SK-N-SH (cell line): ENCODE measurements around the gene SOX9. TPM values are rescaled to one million over a fixed set of nuclear protein-coding genes. Genes with fewer than 3 reads are reported as not detected.

Experiments used
- CTCF ChIA-PET: fragments of 300-600, 350-600 bp; formaldehyde crosslinking; extraction: SDS; loops from one replicate; lab custom pipeline; 2021; lab: Yijun Ruan, JAX
- POLR2A ChIA-PET: fragments of 350-600 bp; sonication (Branson Sonifier 250); formaldehyde crosslinking; extraction: SDS; loops from one replicate; lab custom pipeline; 2020; ENCODE audit warnings: antibody characterized with exemption, inconsistent platforms; lab: Yijun Ruan, JAX
- DNase-seq: peaks from one replicate; pipeline ENCODE4 v3.0.0; 2012
- H2AFZ ChIP-seq: fragments of 200-600 bp; sonication (generic); 2 replicates; pipeline ENCODE4 v1.8.1; 2016; ENCODE audit warnings: antibody characterized with exemption, mild to moderate bottlenecking, low read depth
- H3F3A ChIP-seq: fragments of 200-600 bp; sonication (generic); replicated peaks from 2 replicates; pipeline ENCODE3; 2016; ENCODE audit warnings: antibody characterized with exemption, mild to moderate bottlenecking; ENCODE audit not compliant: insufficient read depth
- H3K27ac ChIP-seq, 2 experiments: fragments of 200-500 bp in 1 of 2; fragments of 200-600 bp in 1 of 2; sonication (Bioruptor generic) in 1 of 2; sonication (generic), shearing (Covaris generic) in 1 of 2; 2 replicates each; pipeline versions ENCODE4 v1.5.1 to v1.6.1; 2014 to 2016; ENCODE audit warnings: low read depth in 2 of 2, inconsistent platforms in 1 of 2, low read length in 1 of 2, mild to moderate bottlenecking in 1 of 2, mixed read lengths in 1 of 2
- H3K27me3 ChIP-seq: fragments of 200-600 bp; sonication (generic), shearing (Covaris generic); 2 replicates; pipeline ENCODE4 v1.6.1; 2016; ENCODE audit warnings: mixed run types; ENCODE audit not compliant: insufficient read depth
- H3K36me3 ChIP-seq, 2 experiments: fragments of 200-500 bp in 1 of 2; fragments of 200-600 bp in 1 of 2; sonication (Bioruptor generic) in 1 of 2; sonication (generic) in 1 of 2; replicated peaks in 1 of 2; 2 replicates each; pipeline versions ENCODE3 to v1.5.1; 2014 to 2016; ENCODE audit warnings: low read length in 1 of 2, mild to moderate bottlenecking in 1 of 2; ENCODE audit not compliant: insufficient read depth in 2 of 2, control insufficient read depth in 1 of 2
- H3K4me1 ChIP-seq, 2 experiments: fragments of 200-500 bp in 1 of 2; fragments of 200-600 bp in 1 of 2; sonication (Bioruptor generic) in 1 of 2; sonication (generic), shearing (Covaris generic) in 1 of 2; 2 replicates each; pipeline versions ENCODE4 v1.5.1 to v1.6.1; 2014 to 2016; ENCODE audit warnings: low read depth in 1 of 2, low read length in 1 of 2, mixed run types in 1 of 2; ENCODE audit not compliant: insufficient read depth in 2 of 2, control insufficient read depth in 1 of 2
- H3K4me2 ChIP-seq: fragments of 200-600 bp; sonication (generic), shearing (Covaris generic); 2 replicates; pipeline ENCODE4 v1.6.1; 2017; ENCODE audit warnings: mixed run types
- H3K4me3 ChIP-seq, 2 experiments: fragments of 200-500 bp in 1 of 2; fragments of 200-600 bp in 1 of 2; sonication (Bioruptor generic) in 1 of 2; sonication (generic), shearing (Covaris generic) in 1 of 2; 2 replicates each; pipeline versions ENCODE4 v1.5.1 to v1.8.1; 2014 to 2016; ENCODE audit warnings: low read depth in 2 of 2, inconsistent platforms in 1 of 2, low read length in 1 of 2, mild to moderate bottlenecking in 1 of 2, mixed read lengths in 1 of 2, moderate library complexity in 1 of 2
- H3K79me2 ChIP-seq: fragments of 200-600 bp; sonication (generic); 2 replicates; pipeline ENCODE4 v1.8.1; 2017; ENCODE audit warnings: mild to moderate bottlenecking; ENCODE audit not compliant: insufficient read depth
- H3K9ac ChIP-seq: fragments of 200-600 bp; sonication (generic); 2 replicates; pipeline ENCODE4 v1.6.1; 2017; ENCODE audit warnings: mixed run types
- H3K9me2 ChIP-seq: fragments of 200-600 bp; sonication (generic); 2 replicates; pipeline ENCODE4 v1.6.1; 2017; ENCODE audit warnings: mixed run types
- H3K9me3 ChIP-seq: fragments of 200-600 bp; sonication (generic); 2 replicates; pipeline ENCODE4 v1.6.1; 2017; ENCODE audit warnings: mixed run types, mild to moderate bottlenecking, moderate library complexity
- H4K20me1 ChIP-seq: fragments of 200-600 bp; sonication (generic); 2 replicates; pipeline ENCODE4 v1.6.1; 2017; ENCODE audit warnings: mild to moderate bottlenecking, mixed run types; ENCODE audit not compliant: insufficient read depth
- ELF1 ChIP-seq: IDR thresholded peaks from 2 replicates; pipeline ENCODE4 v1.4.0; 2012
- EP300 ChIP-seq, 2 experiments: IDR thresholded peaks; 2 replicates each; pipeline versions ENCODE4 v1.4.0 to v1.6.1; 2012; ENCODE audit warnings: borderline replicate concordance in 1 of 2, low read depth in 1 of 2, low read length in 1 of 2
- EZH2phosphoT487 ChIP-seq: fragments of 200-600 bp; sonication (generic); IDR thresholded peaks from 2 replicates; pipeline ENCODE4 v1.6.1; 2017; ENCODE audit warnings: low read depth, mixed run types, mild to moderate bottlenecking, antibody characterized with exemption, moderate library complexity, borderline replicate concordance
- FOSL2 ChIP-seq: IDR thresholded peaks from 2 replicates; pipeline ENCODE4 v1.4.0; 2012; ENCODE audit warnings: low read depth, mild to moderate bottlenecking, moderate library complexity, borderline replicate concordance
- FOXJ3 ChIP-seq: sonication (generic); formaldehyde crosslinking; IDR thresholded peaks from 2 replicates; pipeline ENCODE4 v1.5.1; 2020; ENCODE audit warnings: mild to moderate bottlenecking, missing genetic modification reagents
- FOXM1 ChIP-seq: IDR thresholded peaks from 2 replicates; pipeline ENCODE4 v1.4.0; 2012; ENCODE audit warnings: low read depth, mild to moderate bottlenecking
- JUND ChIP-seq: IDR thresholded peaks from 2 replicates; pipeline ENCODE4 v1.4.0; 2012
- MEF2A ChIP-seq: IDR thresholded peaks from 2 replicates; pipeline ENCODE4 v1.4.0; 2012; ENCODE audit warnings: low read depth, borderline replicate concordance
- MXI1 ChIP-seq: IDR thresholded peaks from 2 replicates; pipeline ENCODE4 v1.6.1; 2012; ENCODE audit warnings: mild to moderate bottlenecking, low read depth, low read length, improper control_type of control experiment
- NRF1 ChIP-seq: IDR thresholded peaks from 2 replicates; pipeline ENCODE4 v1.6.1; 2012; ENCODE audit warnings: low read depth, mild to moderate bottlenecking, low read length
- POLR2AphosphoS5 ChIP-seq: IDR thresholded peaks from 2 replicates; pipeline ENCODE4 v1.6.1; 2012; ENCODE audit warnings: low read depth, low read length
- RCOR1 ChIP-seq: fragments of 150-350 bp; IDR thresholded peaks from 2 replicates; pipeline ENCODE4 v1.6.1; 2017; ENCODE audit warnings: antibody characterized with exemption, low read length
- RXRA ChIP-seq: IDR thresholded peaks from 2 replicates; pipeline ENCODE4 v1.4.0; 2012; ENCODE audit warnings: low read depth, mild to moderate bottlenecking, borderline replicate concordance
- TCF12 ChIP-seq: IDR thresholded peaks from 2 replicates; pipeline ENCODE4 v1.4.0; 2012
- TEAD4 ChIP-seq: IDR thresholded peaks from 2 replicates; pipeline ENCODE4 v1.4.0; 2012; ENCODE audit warnings: mild to moderate bottlenecking, borderline replicate concordance; ENCODE audit not compliant: insufficient read depth
- WGBS: methylation state at CpG from one replicate; pipeline ENCODE4 v1.1.6; 2017; ENCODE audit warnings: low lambda C conversion rate; 5-methylcytosine and 5-hydroxymethylcytosine counted together
- polyA plus RNA-seq, 3 experiments: library from polyadenylated mRNA; depleted of rRNA; stranded (reverse); fragments of >200 nt; gene quantifications; 2 replicates each; pipeline ENCODE4 v1.2.3, GENCODE V29; 2012
- TF ChIP-seq, protein P1 (sequence below): IDR thresholded peaks from 2 replicates; pipeline ENCODE4 v1.4.0; 2012; ENCODE audit warnings: low read depth, borderline replicate concordance

SOX9 gene
- polyA plus RNA-seq, 1 of the 3 experiments (the other 2 are of a cell fraction) = 35.3 TPM

GRCh38 chr17:72102366-72102765, 18.5 kb upstream of the SOX9 start:
- ChIA-PET CTCF (interaction anchor here (0.9 to 2.2 kb wide), 5 partner anchors 9 to 629 kb away, joined by 3 to 8 read pairs (median 3); no protein-coding TSS in a partner anchor), POLR2A (no interaction called here)
- TF ChIP-seq FOSL2 = no peak
- WGBS = 57% methylated on average over 1 of the region's 1 CpG
- Histone ChIP-seq H3K9me3 (no peaks in the 10 kb centered on the region), H3K79me2 (no peaks in the 10 kb centered on the region), H2AFZ (no peak overlapping the region), H3F3A (no peaks in the 10 kb centered on the region), H3K4me3 (no peak overlapping the region), H4K20me1 (no peaks in the 10 kb centered on the region), H3K4me1 (no peaks in the 10 kb centered on the region), H3K9ac (no peak overlapping the region), H3K36me3 (no peaks in the 10 kb centered on the region), H3K27ac (no peak overlapping the region), H3K4me2 (no peak overlapping the region), H3K9me2 (no peaks in the 10 kb centered on the region), H3K27me3 (no peaks in the 10 kb centered on the region)
- no peak for DNase-seq

DNA sequence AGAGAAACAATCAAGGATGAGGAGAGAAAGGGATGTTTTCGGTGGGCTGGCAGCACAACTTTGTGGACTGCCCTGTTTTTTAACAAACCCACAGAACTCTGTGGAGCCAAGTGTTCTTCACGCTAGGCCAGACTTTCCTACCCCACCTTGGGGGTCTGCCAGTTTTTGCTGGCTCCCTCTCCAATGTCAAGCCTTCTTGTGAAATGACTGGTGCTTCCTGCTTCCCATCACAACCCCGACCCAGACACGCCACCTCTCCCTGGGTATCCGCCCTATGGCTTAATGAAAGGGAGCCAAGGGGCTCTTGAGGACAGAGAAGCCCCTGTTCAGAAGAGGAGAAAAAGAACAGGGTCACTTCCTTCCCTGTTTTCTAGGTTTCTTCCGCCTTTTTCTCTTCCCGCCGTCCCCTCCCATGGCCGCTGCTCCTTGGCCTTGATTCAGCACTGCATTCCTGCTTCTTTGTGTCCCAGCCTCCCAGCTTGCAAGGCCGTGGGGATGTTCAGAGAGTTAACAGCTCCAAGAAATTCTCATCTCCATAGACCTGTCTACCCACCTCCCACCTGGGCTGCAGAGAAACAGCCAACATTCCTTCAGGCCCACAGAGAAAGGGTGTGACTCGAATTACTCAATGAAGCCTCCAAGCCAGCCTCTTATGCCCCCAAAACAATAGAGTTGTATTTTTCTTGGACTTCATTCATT, 16.5 kb upstream of the SOX9 start:
- no peaks in the 10 kb centered on the region for H4K20me1 ChIP-seq
- no peaks in the 10 kb centered on the region for H3K27me3 ChIP-seq
- DNase-seq = no peak
- 75% methylated on average over 11 of the region's 11 CpGs for WGBS
- no peak overlapping the region for H3K9ac ChIP-seq
- H3K4me2 ChIP-seq = no peak overlapping the region
- CTCF ChIA-PET = no interaction called here
- no peaks in the 10 kb centered on the region for H3K9me2 ChIP-seq
- POLR2A ChIA-PET = no interaction called here
- no peaks in the 10 kb centered on the region for H3K79me2 ChIP-seq
- H3K27ac ChIP-seq = no peak overlapping the region
- H3K9me3 ChIP-seq = no peaks in the 10 kb centered on the region
- no peaks in the 10 kb centered on the region for H3K4me1 ChIP-seq
- H3F3A ChIP-seq = no peaks in the 10 kb centered on the region
- no peaks in the 10 kb centered on the region for H3K36me3 ChIP-seq
- TF ChIP-seq MXI1 (no peak), RXRA (no peak), EZH2phosphoT487 (no peak), ELF1 (no peak), TEAD4 (no peak), JUND (no peak), EP300 (IDR thresholded peaks at IDR 0.05; ENCODE audit: borderline replicate concordance in 1 of 2, low read depth in 1 of 2, low read length in 1 of 2) (no peak), MEF2A (no peak), TCF12 (no peak), NRF1 (no peak), FOXJ3 (no peak), POLR2AphosphoS5 (no peak), FOXM1 (no peak), RCOR1 (no peak)
- TF ChIP-seq, protein P1, sequence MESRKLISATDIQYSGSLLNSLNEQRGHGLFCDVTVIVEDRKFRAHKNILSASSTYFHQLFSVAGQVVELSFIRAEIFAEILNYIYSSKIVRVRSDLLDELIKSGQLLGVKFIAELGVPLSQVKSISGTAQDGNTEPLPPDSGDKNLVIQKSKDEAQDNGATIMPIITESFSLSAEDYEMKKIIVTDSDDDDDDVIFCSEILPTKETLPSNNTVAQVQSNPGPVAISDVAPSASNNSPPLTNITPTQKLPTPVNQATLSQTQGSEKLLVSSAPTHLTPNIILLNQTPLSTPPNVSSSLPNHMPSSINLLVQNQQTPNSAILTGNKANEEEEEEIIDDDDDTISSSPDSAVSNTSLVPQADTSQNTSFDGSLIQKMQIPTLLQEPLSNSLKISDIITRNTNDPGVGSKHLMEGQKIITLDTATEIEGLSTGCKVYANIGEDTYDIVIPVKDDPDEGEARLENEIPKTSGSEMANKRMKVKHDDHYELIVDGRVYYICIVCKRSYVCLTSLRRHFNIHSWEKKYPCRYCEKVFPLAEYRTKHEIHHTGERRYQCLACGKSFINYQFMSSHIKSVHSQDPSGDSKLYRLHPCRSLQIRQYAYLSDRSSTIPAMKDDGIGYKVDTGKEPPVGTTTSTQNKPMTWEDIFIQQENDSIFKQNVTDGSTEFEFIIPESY = no peak
- H3K4me3 ChIP-seq = no peak overlapping the region
- no peak overlapping the region for H2AFZ ChIP-seq
